ENCODE measurements around the gene CDC42.

The CDC42 gene

GRCh38 chr1:22038036-22038435 is 14.5 kb upstream of the CDC42 start:
- DNase-seq: no peak

- DNase-seq: peak; percentile 9 to 56
Measured at GRCh38 chr1:22039594-22040285, 12.8 kb upstream of the CDC42 start.

GRCh38 chr1:22040286-22040623 is 12.3 kb upstream of the CDC42 start:
- no peak for DNase-seq

- DNase-seq: no peak
Measured at GRCh38 chr1:22041505-22041904, 11.0 kb upstream of the CDC42 start.

GRCh38 chr1:22043198-22043769 is 9.2 kb upstream of the CDC42 start:
- DNase-seq: no peak

- DNase-seq: no peak
Measured at GRCh38 chr1:22044690-22045420, 7.7 kb upstream of the CDC42 start.

GRCh38 chr1:22045604-22046228 is 6.8 kb upstream of the CDC42 start:
- DNase-seq: no peak

GRCh38 chr1:22048351-22049192 is 3.9 kb upstream of the CDC42 start:
- DNase-seq: no peak

GRCh38 chr1:22050330-22050729 is 2.2 kb upstream of the CDC42 start:
- DNase-seq: no peak

- DNase-seq: no peak
Measured at GRCh38 chr1:22051607-22052114, 848 bp upstream of the CDC42 start.

GRCh38 chr1:22053017-22053860 is 730 bp downstream of the CDC42 start:
- peak in 1 of 2 experiments; percentile 68 for DNase-seq

- DNase-seq: no peak
Measured at GRCh38 chr1:22053861-22054770, 1.6 kb downstream of the CDC42 start.

GRCh38 chr1:22055463-22055862 is 3.0 kb downstream of the CDC42 start:
- no peak for DNase-seq

GRCh38 chr1:22056043-22056442 is 3.5 kb downstream of the CDC42 start:
- no peak for DNase-seq

- DNase-seq: no peak
Measured at GRCh38 chr1:22056936-22057335, 4.4 kb downstream of the CDC42 start.

GRCh38 chr1:22057861-22058260 is 5.4 kb downstream of the CDC42 start:
- no peak for DNase-seq

- DNase-seq: no peak
Measured at GRCh38 chr1:22064751-22065402, 12.4 kb downstream of the CDC42 start.

GRCh38 chr1:22071511-22071910 is 19.0 kb downstream of the CDC42 start:
- DNase-seq: no peak

GRCh38 chr1:22074803-22075202 is 22.3 kb downstream of the CDC42 start:
- no peak for DNase-seq

- DNase-seq: no peak
Measured at GRCh38 chr1:22075718-22076117, 23.2 kb downstream of the CDC42 start.

All from SW 1271 (cell line).